HG03159 (cell line): ENCODE measurements around the gene ITPA.

Source experiments
- ATAC-seq: cut with Tn5 transposase; IDR thresholded peaks from one replicate; pipeline ENCODE4 v1.9.1; 2021; ENCODE audit warnings: mild to moderate bottlenecking, moderate library complexity; ENCODE audit not compliant: unreplicated experiment

The ITPA gene

GRCh38 chr20:3226864-3227263, 17.6 kb downstream of the ITPA start:
- no peak for ATAC-seq

- no peak for ATAC-seq
Measured at GRCh38 chr20:3227506-3227905, 18.2 kb downstream of the ITPA start.

- ATAC-seq = no peak
Measured at GRCh38 chr20:3227936-3228749, 18.8 kb downstream of the ITPA start.

- no peak for ATAC-seq
Measured at GRCh38 chr20:3228750-3229032, 19.4 kb downstream of the ITPA start.

GRCh38 chr20:3229158-3229557, 19.9 kb downstream of the ITPA start:
- ATAC-seq = no peak

DNA sequence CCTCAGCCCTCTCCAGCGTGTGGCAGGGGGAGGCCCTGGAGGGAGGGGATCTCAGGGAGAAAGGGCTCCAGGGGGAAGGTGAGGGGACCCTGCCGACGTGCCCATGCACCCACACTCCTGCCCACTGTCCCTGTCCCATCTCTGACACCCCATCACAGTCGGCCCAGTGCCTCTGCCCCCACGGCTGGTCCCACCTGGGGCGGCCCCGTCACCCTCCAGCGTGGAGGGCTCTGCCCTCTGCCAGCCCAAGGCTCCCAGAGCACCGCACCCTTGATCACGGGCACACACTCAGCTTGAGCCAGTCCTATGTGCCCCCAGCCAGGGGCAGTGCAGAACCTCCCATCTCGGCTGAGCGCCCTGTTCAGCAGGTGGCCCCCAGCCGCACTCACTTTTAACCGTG, 20.5 kb downstream of the ITPA start:
- no peak for ATAC-seq

DNA sequence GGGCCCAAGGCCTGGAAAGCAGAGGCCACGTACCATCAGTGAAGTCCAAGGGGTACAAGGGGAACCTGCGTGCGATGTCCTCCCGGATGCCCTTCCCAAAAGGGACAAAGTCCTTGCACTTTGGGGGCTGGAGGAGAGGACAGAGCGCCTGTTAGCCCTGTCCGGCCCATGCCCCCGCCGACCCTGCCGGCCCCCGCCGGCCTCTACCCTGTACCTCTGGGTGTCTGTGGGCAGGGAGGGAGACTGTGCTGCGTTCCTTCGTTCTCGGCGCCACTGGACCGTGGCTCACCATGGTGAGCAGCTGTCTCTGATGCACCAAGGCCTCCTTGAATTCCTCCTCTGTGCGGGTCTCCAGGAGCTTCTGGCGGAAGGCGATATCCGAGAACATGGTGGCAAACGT, 21.8 kb downstream of the ITPA start:
- ATAC-seq = no peak

DNA sequence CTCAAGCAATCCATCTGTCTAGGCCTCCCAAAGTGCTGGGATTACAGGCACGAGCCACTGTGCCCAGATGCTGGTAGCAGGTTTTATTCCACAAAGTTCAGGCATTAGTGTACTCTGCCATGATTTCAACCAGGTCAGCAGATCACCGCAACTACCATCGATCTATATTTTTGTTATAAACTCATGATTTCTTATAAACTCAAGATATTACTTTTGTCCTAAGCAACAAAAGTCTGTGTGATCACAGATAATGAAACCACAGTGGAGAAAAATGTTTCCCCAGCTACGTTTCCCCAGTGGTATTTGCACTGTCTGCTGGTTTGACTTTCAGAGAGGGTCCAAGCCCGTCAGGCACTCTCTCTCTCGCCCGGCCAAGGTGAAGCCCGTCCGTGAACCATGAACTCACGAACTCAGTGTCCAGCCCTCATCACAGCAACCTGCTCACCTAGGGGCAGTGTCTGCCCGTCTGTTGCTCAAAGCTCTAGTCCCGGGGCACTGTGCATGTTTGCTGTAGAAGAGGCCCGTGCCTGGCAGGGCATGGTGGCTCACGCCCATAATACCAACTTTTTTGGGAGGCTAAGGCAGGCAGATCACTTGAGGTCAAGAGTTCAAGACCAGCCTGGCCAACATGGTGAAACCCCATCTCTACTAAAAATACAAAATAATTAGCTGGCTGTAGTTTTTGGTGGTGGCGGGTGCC, 22.7 kb downstream of the ITPA start:
- no peak for ATAC-seq

DNA sequence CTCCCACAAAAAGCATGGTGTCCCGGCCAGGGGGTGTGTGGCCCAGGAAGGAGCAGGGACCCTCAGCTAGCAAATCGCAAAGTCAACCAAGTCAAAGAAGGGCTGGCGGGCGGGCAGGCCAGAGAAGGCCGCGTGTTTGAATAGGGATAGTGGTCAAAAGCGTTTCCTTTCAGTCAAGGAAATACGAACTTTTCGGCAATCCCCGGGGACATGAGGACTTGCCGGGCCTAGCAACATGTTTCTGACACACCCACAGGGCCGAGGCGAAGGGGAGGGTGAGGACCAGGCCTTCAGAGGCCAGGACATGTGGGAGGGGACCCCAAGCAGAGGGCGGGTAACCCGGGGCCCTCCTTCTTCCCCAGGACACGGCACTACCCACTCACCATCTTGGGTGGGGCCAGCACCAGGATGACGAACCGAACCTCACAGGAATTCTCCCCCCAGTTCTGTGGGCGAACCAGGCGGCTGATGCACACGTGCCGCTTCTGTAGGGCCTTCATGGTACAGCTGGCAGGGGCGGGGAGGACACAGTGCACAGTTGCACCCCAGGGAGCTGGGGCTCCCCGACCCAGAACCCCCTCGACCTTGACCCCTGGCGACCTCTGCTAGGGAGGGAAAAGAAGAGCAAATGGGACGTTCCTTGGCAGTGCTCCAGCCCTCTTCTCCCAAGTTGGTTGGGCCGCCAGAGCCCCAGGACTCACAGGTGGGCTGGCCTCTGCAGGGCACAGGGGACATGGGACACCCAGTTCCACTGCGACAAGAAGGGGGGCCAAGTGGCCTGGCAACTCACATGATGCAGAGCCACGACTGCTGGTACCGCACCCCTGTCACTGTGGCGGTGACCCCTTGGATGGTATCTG, 24.1 kb downstream of the ITPA start:
- ATAC-seq = no peak

GRCh38 chr20:3233991-3234498, 24.7 kb downstream of the ITPA start:
- no peak for ATAC-seq

DNA sequence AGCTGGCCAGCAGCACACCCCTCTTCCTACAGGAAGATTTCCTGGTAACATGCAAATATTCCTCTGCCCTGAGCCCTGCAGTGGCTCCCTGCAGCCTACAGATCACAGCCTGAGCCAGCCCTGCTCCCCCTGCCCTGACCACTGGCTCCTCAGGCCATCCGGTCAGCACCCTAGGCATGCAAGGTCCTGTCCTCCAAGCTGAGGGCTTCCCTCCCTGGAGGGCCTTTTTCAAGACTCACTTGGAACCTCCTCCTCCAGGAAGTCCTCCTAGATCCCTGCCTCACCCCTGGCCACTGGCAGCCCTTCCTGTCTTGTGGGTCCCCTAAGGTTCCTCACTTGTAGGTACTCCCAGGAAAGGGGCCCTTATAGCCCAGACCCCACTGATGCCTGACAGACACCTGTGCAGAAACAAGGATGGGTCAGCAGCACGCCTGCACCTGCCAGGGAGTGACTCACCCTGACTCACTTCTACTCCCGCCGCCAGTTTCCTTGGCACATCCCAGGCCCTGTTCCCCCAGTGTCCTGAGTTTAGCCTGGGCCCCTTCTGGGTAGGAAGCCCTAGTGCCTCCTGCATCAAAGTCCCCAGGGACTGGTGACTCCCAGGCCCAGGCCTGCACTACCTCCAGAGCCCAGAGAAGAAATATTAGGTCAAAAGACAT, 26.5 kb downstream of the ITPA start:
- ATAC-seq = no peak

DNA sequence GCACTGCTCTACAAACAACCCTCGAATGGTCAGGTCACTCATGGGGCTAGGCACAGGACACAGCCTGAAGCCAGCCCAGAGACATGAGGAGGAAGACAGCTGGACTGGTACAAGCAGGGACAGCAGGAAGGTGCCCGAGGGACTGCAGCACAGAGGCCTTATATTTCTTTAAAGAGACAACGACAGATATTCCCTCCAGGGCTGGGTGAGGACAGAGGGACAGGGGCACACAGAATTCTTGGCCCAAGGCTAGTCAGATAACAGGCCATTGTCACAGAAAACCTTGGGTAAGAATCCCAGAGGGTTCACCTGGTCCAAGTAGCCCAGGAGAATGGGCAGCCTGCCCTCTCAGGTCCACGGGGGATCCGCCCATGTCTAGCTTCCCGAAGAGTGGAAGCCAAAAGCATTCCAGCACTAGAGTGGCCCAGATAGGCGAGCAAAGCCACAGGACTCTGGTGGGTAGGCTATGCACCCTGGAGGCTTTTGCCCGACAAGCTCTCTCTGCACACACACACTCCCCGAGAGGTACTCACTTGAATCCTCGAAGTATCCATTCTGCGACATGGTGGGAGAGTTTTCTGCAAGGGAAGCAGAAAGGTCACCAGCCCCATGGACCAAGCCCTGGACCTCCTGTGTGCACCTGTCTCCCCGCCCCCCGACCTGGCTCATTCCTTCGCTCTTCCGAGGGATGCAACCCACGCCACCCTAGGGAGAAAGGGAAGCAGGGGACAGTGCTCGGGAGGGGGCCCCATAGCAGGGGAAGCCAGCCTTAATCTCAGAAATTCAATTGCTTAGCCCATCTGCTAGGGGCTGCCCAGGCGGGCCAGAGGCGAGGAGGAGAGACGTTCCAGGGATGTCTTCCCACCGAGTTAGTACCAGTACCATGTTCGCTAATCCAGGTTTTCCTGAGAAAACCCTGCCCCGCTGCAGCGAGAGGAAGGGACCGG, 28.0 kb downstream of the ITPA start:
- no peak for ATAC-seq

DNA sequence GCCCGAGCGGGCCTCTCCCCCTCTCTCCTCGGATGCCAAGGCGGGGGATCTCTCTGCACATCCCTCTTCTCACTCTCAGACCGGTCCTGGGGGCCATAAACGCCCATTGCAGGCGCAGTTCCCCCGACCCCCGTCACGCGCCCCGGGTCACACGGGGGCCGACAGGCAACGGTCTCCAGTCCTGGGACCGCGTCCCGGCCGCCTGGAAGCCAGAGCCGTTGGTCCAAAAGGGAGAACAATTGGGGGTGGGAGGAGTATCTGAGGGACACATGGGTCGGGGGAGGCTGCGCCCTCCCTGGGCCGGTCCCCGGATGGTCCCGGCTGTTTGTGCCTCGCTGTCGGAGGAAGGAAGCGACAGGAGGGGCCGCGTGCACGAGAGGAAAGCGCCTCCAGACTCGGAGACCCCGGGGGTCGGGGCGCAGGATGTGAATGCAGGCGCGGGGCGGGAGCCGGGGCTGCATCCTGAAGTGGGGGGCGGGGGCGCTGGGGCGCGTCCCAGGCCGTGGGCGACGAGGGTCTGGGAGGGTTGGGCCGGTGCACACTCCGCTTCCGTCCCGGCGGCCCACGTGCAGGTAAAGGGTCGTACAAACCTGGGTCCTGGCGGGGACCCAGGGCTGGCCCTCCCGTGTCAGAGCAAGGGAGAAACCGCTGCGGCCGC, 28.8 kb downstream of the ITPA start:
- ATAC-seq = peak; percentile 36

DNA sequence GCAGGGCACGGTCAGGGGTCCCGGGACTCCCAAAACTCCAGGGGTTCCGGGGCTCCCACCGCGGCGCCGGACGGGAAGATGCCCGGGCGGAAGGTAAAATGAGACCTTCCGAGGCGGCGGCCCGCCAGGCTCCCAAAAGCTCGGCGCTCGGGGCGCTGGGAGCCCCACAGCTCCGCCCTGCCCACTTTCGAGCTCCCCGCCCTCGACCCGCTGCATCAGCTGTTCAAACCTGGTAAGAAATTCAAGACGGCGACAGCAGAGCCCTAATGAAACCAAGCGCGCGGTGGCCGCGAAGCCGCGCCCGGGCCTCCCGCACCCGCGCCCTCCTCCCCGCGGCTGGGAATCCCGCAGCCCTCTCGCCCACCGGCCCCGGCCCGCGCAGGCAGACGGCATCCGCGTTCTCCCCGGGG, 29.3 kb downstream of the ITPA start:
- peak; percentile 47 for ATAC-seq

- ATAC-seq = peak; percentile 42
Measured at GRCh38 chr20:3239026-3239866, 29.9 kb downstream of the ITPA start, which contains the start of gene SLC4A11. Gene SLC4A11, minus strand, starts transcription at chr20:3239190. Its CDS starts 53 bp downstream, at chr20:3239137.

- no peak for ATAC-seq
Measured at GRCh38 chr20:3239867-3240775, 30.8 kb downstream of the ITPA start.

DNA sequence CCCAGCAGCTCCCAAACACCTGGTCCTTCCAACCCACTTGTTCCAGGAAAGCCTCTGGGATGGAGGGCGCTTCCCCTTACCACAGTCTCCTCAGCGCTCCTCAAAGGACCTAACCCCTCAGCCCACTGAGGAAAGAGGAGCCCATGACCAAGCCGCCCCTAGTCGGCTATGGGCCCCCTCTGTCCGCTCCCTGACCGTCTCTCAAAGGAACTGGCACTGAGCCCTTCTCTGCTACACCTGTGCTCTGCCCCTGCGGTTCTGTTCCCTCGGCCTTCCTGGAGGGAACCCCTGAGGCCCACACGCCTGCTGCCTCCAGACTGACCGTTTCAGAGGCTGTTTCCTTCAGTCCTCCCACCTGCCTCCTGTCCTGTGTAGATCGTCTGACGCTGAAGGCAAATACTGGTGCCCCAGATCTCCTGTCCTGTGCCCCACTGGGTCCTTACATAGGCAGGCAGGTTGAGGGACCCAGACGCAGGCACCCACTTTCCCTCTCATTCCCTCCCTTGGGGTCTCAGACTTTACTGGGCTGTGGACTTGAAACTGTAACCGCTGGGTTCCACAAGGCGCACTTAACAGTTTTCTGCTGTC, 31.6 kb downstream of the ITPA start:
- ATAC-seq = no peak
